Mucosa of descending colon (tissue), 3 donors: ENCODE measurements around the gene LNX2. TPM values are rescaled to one million over a fixed set of nuclear protein-coding genes. Genes with fewer than 3 reads are reported as not detected.

Source experiments
- ATAC-seq: fragments of 200-7000 bp; cut with Tn5 transposase; one replicate; pipeline ENCODE4 v1.9.1; 2020; ENCODE audit warnings: mild to moderate bottlenecking, moderate library complexity
- DNase-seq, 3 donors: peaks; one replicate each; pipeline ENCODE4 v3.0.0-alpha.2; 2020
- H3K36me3 ChIP-seq: fragments of 200-600 bp; one replicate; pipeline ENCODE4 v1.8.0; 2021; ENCODE audit warnings: low read depth, mild to moderate bottlenecking
- H3K4me1 ChIP-seq: fragments of 200-600 bp; one replicate; pipeline ENCODE4 v1.8.0; 2021; ENCODE audit warnings: low read depth, mild to moderate bottlenecking
- H3K4me3 ChIP-seq: fragments of 200-600 bp; one replicate; pipeline ENCODE4 v1.8.0; 2021; ENCODE audit warnings: mild to moderate bottlenecking
- H3K9me3 ChIP-seq: fragments of 200-600 bp; one replicate; pipeline ENCODE4 v1.8.0; 2021; ENCODE audit warnings: mild to moderate bottlenecking
- intact Hi-C, 2 donors: fragments of 100-400 bp; cut with DNase I in 1 of 2; cut with micrococcal nuclease in 1 of 2; formaldehyde crosslinking; loops; one replicate each; pipeline versions ENCODE4 v1.11.0 to v1.11.1; 2022; cut with DNase I, micrococcal nuclease
- total RNA-seq, 3 donors: library from RNA; stranded (reverse); fragmentation: NEBNext Ultra II Directional in 2 of 3; extraction: Animal tissue kit (Norgen Biotek cat#: 25700) in 2 of 3; gene quantifications; one replicate each; pipeline versions ENCODE4 v1.2.1 to v1.2.4, GENCODE V29; 2021 to 2023
- TF ChIP-seq, protein P1 (sequence below): fragments of 200-600 bp; IDR thresholded peaks from one replicate; pipeline ENCODE4 v1.8.0; 2022; ENCODE audit warnings: antibody characterized with exemption, mild to moderate bottlenecking
- donor health status: DM: no; HTN: no; CAD: no; lungs with moderate emphysema.
- donor health status: DM: no; HTN: no; CAD: no.
- donor health status: DM: no; HTN: yes; CAD: no.

Gene LNX2
- total RNA-seq, 3 donors from 2014 or later = 20.0 to 34.0 (median 26.2) TPM

DNA sequence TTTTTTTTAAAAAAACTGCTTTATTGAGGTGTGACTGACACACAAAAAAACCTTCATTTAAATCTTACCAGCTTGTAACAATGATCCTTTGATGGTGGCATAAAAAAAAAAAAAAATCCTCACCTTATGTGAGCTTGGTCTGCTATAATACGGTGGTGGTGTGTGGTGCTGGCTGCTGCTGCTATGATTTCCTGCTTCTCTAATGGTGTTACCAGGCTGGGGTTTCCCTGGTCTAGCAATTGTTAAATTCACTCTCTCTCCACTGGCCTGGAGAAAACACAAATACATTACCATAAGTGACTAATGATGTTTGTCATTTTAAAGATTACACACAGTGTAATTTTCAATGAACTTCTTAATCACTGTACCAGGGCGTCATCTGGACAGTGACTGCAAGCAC lies 60.6 kb downstream of the LNX2 start:
- TF ChIP-seq, protein P1, sequence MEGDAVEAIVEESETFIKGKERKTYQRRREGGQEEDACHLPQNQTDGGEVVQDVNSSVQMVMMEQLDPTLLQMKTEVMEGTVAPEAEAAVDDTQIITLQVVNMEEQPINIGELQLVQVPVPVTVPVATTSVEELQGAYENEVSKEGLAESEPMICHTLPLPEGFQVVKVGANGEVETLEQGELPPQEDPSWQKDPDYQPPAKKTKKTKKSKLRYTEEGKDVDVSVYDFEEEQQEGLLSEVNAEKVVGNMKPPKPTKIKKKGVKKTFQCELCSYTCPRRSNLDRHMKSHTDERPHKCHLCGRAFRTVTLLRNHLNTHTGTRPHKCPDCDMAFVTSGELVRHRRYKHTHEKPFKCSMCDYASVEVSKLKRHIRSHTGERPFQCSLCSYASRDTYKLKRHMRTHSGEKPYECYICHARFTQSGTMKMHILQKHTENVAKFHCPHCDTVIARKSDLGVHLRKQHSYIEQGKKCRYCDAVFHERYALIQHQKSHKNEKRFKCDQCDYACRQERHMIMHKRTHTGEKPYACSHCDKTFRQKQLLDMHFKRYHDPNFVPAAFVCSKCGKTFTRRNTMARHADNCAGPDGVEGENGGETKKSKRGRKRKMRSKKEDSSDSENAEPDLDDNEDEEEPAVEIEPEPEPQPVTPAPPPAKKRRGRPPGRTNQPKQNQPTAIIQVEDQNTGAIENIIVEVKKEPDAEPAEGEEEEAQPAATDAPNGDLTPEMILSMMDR = no peak
- ATAC-seq (no peak), DNase-seq (no peak)
- Histone ChIP-seq H3K4me3 (no peak overlapping the region), H3K9me3 (no peaks in the 10 kb centered on the region), H3K4me1 (no peaks in the 10 kb centered on the region), H3K36me3 (no peaks in the 10 kb centered on the region)
- intact Hi-C loops = no loop called here

DNA sequence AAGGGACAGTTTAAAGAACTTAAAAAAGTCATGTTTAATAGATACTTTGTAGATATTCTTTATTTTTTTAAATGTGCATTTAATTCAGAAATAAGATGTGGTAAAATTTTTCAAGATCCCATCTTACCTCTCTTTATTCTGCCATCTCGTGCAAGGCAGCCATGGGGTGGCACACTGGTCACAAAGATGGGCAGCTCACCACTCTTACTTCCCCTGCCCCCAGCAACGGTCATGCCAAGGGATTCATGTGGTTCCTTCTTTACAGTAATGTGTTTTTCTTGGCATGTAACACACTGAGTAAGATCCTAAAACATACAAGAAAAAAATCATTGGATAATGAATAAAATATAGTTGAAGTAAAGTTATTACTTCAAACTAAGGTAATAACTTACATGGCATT lies 64.2 kb downstream of the LNX2 start:
- ATAC-seq = no peak
- no peak overlapping the region for H3K4me3 ChIP-seq
- H3K9me3 ChIP-seq = no peaks in the 10 kb centered on the region
- intact Hi-C loops = no loop called here
- TF ChIP-seq, protein P1 = no peak
- DNase-seq = no peak
- H3K36me3 ChIP-seq = no peaks in the 10 kb centered on the region
- no peaks in the 10 kb centered on the region for H3K4me1 ChIP-seq

DNA sequence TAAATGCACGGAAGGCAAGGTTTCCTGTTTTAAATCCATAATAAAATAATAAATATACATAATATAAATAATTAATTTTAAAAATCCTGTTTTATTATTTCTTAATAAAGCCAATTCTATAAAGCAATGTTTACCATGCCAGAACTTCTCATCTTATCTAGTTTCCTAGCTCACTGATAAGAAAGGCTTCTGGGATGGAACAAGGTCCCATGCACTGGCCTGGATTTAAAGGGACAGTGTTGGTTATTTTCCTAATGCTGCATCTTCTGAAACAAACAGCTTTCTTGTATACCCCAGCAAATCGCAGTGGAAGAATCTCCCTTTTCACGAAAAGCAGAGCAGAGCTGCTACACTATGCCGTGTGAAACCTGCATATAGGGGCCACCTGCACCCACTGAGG lies 68.8 kb downstream of the LNX2 start:
- H3K4me3 ChIP-seq = no peak overlapping the region
- peaks cover 20% of the 10 kb centered on the region for H3K4me1 ChIP-seq
- ATAC-seq (no peak), DNase-seq (no peak)
- H3K36me3 ChIP-seq = no peaks in the 10 kb centered on the region
- intact Hi-C loops = no loop called here
- H3K9me3 ChIP-seq = no peaks in the 10 kb centered on the region
- TF ChIP-seq, protein P1 = no peak

DNA sequence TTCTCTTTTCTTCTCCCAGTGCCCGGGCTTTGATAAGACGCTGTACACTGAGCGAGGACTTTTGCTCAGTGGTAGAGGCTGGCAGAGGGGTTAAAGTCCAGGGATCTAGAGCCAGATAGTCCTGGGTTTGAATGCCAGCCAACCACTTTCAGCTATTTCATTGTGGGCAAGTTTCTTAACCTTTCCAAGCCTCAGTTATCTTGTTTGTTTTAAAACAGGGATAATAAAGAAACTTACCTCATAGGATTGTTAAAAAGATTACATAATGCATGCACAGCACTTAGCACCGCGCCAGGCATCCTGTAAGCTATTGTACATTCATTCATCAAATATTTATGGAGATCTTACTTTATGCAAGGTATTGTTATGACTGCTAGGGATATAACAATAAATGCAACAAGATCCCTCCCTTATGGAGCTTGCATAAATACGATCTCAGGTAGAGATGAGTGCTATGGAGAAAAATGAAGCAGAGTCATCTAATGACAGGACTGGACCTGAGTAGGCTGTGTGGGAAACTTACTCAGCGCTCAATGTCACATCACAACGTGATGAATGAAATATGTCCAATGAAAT lies 70.8 kb downstream of the LNX2 start:
- TF ChIP-seq, protein P1 = no peak
- Histone ChIP-seq H3K4me3 (no peak overlapping the region), H3K9me3 (no peaks in the 10 kb centered on the region), H3K36me3 (no peaks in the 10 kb centered on the region), H3K4me1 (peaks cover 20% of the 10 kb centered on the region)
- intact Hi-C loops = loop anchor here in 1 of 2 donors (10.0 kb wide), 1 partner anchor 155 kb away; no protein-coding TSS in a partner anchor
- peak; percentile 60 to 88 (median 61) for DNase-seq
- peak; percentile 96 for ATAC-seq

DNA sequence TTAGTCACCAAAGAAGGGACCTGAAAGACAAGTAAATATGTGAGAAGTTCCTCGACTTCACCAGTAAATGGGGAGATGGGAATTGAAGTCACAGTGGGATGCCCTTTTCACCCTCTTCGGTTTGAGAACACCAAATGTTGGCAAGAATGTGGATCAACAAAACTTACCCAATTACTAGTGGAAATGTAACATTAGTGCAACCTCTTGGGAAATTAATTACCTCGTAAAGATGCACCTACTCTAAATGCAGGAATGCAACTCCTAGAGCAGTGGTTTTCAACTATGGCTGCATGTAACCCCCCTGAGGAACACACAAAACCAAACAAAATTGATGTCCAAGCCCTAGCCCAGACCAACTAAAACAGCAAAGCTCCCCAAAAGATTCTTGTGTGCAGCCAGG lies 78.1 kb downstream of the LNX2 start:
- intact Hi-C loops = loop anchor here in 1 of 2 donors (10.0 kb wide), 1 partner anchor 147 kb away; no protein-coding TSS in a partner anchor
- TF ChIP-seq, protein P1 = no peak
- no peaks in the 10 kb centered on the region for H3K4me1 ChIP-seq
- H3K9me3 ChIP-seq = no peaks in the 10 kb centered on the region
- no peak for ATAC-seq
- no peaks in the 10 kb centered on the region for H3K36me3 ChIP-seq
- no peak for DNase-seq
- H3K4me3 ChIP-seq = no peak overlapping the region

DNA sequence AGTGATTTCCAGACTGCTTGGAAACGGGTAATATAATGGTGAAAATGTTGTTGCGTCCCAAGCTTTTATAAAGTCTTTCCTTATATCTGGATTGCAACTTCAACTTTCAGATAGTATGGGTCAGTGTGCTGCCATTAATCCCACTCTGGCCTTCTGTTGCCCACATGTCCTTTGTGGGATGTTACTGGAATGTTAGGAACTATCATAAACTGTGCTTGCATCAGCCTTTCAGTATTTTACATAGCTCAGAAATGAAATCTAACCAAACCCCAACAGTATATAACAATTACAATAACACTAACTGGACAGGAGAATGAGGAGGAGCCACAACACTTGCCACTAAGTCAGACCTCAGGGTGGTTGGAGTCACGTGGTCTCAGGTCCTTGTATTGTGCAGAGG lies 78.9 kb downstream of the LNX2 start:
- Histone ChIP-seq H3K9me3 (no peaks in the 10 kb centered on the region), H3K36me3 (no peaks in the 10 kb centered on the region), H3K4me3 (no peak overlapping the region), H3K4me1 (no peaks in the 10 kb centered on the region)
- DNase-seq = no peak
- TF ChIP-seq, protein P1 = no peak
- intact Hi-C loops = loop anchor here in 1 of 2 donors (10.0 kb wide), 1 partner anchor 147 kb away; no protein-coding TSS in a partner anchor
- ATAC-seq = no peak
